ENCODE measurements around the gene CEND1. TPM values are rescaled to one million over a fixed set of nuclear protein-coding genes. Genes with fewer than 3 reads are reported as not detected.
A peak's percentile ranks its signal among the peaks of the same experiment; 100 is the strongest.

CEND1 gene
- total and polyA plus RNA-seq, 2 of the 13 experiments (the other 11 are each of a cell fraction or from before 2014, with no cell fraction given): not detected

DNA sequence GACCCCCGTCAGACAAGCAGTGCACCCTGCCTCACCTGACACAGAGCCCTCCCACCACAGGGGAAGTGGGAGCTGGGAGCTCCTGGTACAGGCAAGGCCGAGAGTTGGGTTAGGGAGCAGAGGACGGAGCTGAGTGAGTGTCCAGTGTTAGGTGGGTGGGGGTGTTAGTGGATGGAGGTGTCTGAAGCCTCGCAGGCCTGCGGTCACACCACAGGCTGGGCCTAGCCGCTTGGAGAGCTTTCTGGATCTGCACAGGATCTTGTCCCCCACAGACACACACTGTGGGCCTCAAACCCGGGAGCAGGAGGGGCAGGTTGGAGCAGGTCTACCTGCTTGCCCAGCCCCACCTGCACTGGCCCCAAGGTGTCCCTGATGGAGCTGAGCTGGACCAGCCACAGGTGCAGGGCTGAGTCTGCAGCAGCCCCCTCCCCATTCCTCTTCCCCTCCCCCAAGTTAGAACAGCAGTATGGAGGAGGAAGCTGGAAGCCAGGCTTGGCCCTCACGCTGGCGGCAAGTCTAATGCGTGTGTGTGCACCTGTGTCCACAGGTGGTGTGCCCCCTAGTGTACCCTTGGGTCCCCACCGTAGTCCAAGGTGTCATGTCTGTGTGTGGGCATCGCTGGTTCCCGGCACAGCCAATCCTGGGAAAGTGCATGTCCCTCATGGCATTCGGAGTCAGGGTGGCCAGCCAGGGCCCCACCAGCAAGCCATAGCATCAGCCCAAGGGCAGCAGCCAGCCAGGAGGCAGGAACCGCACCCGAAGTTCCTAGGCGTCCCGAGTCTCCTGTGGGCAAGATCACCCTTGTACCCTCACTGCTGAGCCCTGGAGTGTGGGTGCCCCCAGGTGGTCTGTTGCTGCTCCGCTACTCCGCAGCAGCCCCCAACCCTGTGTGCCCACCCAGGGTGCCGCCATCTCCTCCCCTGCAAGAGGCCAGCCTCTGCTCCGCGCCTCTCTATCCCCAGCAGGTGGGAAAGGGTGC, 10.6 kb downstream of the CEND1 start (continued):
- 0 out of 2 replicates have a peak, but pooled peaks have one; percentile 62 for TF ChIP-seq HNRNPL (IDR thresholded peaks at IDR 0.05; ENCODE audit: low read depth, low read length)

DNA sequence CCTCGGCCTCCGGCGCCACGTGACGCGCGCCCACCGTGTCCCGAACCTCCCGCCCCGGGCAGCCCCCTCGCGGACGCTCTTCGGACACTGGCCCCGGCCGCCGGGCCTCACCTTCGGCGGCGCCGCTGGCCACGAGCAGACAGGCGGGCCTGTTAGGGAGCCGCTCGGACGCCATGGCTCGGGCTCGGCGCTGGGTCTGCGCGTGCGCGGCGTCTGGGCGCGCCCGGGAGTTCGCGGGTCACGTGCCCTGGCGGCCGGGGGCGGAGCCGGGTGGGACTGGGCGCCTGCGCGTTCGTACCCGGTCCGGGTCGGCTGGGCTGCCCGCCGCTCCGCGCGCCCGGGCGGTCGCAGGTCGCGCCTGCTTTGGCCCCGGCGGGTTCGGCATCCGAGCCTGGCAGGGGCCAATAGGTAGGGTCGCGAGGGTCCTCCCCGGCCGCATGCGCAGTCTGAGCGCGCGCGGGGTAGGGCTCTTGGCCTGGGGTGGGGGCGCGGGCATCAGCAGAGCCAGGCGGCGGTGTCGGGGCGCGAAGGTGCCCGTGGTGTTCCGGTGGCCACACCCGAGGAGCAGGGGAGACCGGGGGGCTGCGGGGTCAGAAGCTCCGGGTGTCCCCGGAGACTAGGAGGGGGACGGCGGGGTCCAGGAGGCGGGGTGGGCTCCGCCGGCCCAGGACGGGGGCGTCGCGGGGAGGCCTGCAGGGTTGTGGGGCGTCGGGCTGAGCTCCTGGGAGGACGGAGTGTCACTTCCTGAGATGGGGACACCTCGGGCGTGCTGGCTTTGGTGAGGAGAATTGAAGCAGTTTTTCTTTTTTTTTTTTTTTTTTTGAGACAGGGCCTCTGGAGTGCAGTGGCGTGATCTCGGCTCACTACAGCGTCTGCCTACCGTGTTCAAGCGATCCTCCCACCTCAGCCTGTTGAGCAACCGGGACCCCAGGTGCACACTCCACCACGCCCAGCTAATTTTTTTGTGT, 12.3 kb downstream of the CEND1 start, which contains the start of gene GATD1:
Gene GATD1, minus strand, starts transcription at position 200 of the 968 bp plus-strand sequence. Its CDS starts 25 bp downstream, at position 175.
- FAIRE-seq (peak; percentile 34), ATAC-seq (peak; percentile 73), DNase-seq (ENCODE audit: low spot score) (peak; percentile 73)
- H3K36me3 ChIP-seq (replicated peaks in 1 of 2; ENCODE audit: control insufficient read depth in 1 of 2, insufficient read depth in 2 of 2, low read length in 2 of 2): peaks cover 11 to 24% of the 10 kb centered on the region in 2 experiments; a peak in 4 of 5 replicates
- intact Hi-C loops (cut with micrococcal nuclease; ENCODE audit: unreplicated experiment): loop anchor here (2.0 kb wide), 1 partner anchor 73 kb away; no protein-coding TSS in a partner anchor
- CTCF ChIA-PET (ENCODE audit: low intra/inter-chr PET ratio, low total read pairs): no interaction called here
- H4K20me1 ChIP-seq (ENCODE audit: insufficient read depth, low read length): peaks cover 6% of the 10 kb centered on the region
- no TSS peak for BruUV-seq (replicated peaks)
- H3K4me1 ChIP-seq (ENCODE audit: insufficient read depth, low read length): peaks cover 41% of the 10 kb centered on the region
- H3K79me2 ChIP-seq (ENCODE audit: insufficient read depth, low read length): peaks cover 32% of the 10 kb centered on the region
- peak within 1 kb of the TSS; percentile 78 for H3K9ac ChIP-seq (ENCODE audit: insufficient read depth, low read depth, low read length)
- in situ Hi-C loops (cut with HindIII; ENCODE audit: extremely low pct_ligation_motif_present, low pct_unique_long_range_greater_than_20kb): no loop called here
- POLR2A ChIA-PET: interaction anchor here (0.6 to 4.9 kb wide), 18 partner anchors 10 to 271 kb away, joined by 3 to 44 read pairs (median 4); partner anchors contain the start of genes CEND1, PIDD1, PNPLA2 and TALDO1
- H3K4me2 ChIP-seq (ENCODE audit: low read depth, low read length): peak within 1 kb of the TSS; percentile 98
- H3K27me3 ChIP-seq (ENCODE audit: control insufficient read depth in 1 of 2, insufficient read depth in 2 of 2, low read length in 2 of 2): no peaks in the 10 kb centered on the region
- peak within 1 kb of the TSS; percentile 87 to 92 (median 90) for H3K4me3 ChIP-seq (replicated peaks in 1 of 3; ENCODE audit: insufficient read depth in 1 of 3, low read depth in 2 of 3, low read length in 3 of 3)
- no peak within 1 kb of the TSS for H2AFZ ChIP-seq (ENCODE audit: low read length)
- peak within 1 kb of the TSS; percentile 75 for H3K27ac ChIP-seq (ENCODE audit: extremely low read length, insufficient read depth, low read length)
- WGBS (ENCODE audit: low lambda C conversion rate): 1% methylated on average over 22 of the region's 110 CpGs
- H3K9me3 ChIP-seq (ENCODE audit: low read length): no peaks in the 10 kb centered on the region
- TF ChIP-seq MEIS1 (CRISPR knock-in tag; IDR thresholded peaks at IDR 0.05; ENCODE audit: borderline replicate concordance) (0 out of 2 replicates have a peak, but pooled peaks have one; percentile 20), SIN3B (IDR thresholded peaks at IDR 0.05; ENCODE audit: low read length) (no peak), HNRNPH1 (optimal IDR thresholded peaks at IDR 0.05; ENCODE audit: low read depth, low read length) (no peak), STAG1 (CRISPR knock-in tag; IDR thresholded peaks at IDR 0.05) (no peak), CREB1 (IDR thresholded peaks at IDR 0.05) (no peak), CREB1 (CRISPR knock-in tag; IDR thresholded peaks at IDR 0.05) (no peak), ZNF20 (CRISPR knock-in tag; IDR thresholded peaks at IDR 0.05) (no peak), ESRRA (CRISPR knock-in tag; IDR thresholded peaks at IDR 0.05; ENCODE audit: low read depth) (no peak; the same call in 1 of the 2 replicates)
- TF ChIP-seq, protein P1, sequence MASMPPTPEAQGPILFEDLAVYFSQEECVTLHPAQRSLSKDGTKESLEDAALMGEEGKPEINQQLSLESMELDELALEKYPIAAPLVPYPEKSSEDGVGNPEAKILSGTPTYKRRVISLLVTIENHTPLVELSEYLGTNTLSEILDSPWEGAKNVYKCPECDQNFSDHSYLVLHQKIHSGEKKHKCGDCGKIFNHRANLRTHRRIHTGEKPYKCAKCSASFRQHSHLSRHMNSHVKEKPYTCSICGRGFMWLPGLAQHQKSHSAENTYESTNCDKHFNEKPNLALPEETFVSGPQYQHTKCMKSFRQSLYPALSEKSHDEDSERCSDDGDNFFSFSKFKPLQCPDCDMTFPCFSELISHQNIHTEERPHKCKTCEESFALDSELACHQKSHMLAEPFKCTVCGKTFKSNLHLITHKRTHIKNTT (CRISPR knock-in tag; IDR thresholded peaks at IDR 0.05): no peak
- TF ChIP-seq, protein P2, sequence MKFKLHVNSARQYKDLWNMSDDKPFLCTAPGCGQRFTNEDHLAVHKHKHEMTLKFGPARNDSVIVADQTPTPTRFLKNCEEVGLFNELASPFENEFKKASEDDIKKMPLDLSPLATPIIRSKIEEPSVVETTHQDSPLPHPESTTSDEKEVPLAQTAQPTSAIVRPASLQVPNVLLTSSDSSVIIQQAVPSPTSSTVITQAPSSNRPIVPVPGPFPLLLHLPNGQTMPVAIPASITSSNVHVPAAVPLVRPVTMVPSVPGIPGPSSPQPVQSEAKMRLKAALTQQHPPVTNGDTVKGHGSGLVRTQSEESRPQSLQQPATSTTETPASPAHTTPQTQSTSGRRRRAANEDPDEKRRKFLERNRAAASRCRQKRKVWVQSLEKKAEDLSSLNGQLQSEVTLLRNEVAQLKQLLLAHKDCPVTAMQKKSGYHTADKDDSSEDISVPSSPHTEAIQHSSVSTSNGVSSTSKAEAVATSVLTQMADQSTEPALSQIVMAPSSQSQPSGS (CRISPR knock-in tag; IDR thresholded peaks at IDR 0.05): no peak
- TF ChIP-seq, protein P3, sequence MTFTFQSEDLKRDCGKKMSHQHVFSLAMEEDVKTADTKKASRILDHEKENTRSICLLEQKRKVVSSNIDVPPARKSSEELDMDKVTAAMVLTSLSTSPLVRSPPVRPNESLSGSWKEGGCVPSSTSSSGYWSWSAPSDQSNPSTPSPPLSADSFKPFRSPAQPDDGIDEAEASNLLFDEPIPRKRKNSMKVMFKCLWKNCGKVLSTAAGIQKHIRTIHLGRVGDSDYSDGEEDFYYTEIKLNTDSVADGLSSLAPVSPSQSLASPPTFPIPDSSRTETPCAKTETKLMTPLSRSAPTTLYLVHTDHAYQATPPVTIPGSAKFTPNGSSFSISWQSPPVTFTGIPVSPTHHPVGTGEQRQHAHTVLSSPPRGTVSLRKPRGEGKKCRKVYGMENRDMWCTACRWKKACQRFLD (CRISPR knock-in tag; IDR thresholded peaks at IDR 0.05; ENCODE audit: borderline replicate concordance): no peak
- TF ChIP-seq, protein P4, sequence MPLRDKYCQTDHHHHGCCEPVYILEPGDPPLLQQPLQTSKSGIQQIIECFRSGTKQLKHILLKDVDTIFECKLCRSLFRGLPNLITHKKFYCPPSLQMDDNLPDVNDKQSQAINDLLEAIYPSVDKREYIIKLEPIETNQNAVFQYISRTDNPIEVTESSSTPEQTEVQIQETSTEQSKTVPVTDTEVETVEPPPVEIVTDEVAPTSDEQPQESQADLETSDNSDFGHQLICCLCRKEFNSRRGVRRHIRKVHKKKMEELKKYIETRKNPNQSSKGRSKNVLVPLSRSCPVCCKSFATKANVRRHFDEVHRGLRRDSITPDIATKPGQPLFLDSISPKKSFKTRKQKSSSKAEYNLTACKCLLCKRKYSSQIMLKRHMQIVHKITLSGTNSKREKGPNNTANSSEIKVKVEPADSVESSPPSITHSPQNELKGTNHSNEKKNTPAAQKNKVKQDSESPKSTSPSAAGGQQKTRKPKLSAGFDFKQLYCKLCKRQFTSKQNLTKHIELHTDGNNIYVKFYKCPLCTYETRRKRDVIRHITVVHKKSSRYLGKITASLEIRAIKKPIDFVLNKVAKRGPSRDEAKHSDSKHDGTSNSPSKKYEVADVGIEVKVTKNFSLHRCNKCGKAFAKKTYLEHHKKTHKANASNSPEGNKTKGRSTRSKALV (CRISPR knock-in tag; IDR thresholded peaks at IDR 0.05): 0 out of 2 replicates have a peak, but pooled peaks have one; percentile 45

All from HepG2 (cell line).